ENCODE data around the gene PPP1R36.
"Not testable (repeated sequence)": the region's sequence is repeated elsewhere in the genome, so short reads cannot be mapped to it uniquely, and the experiment has no call there.

Gene PPP1R36, protein sequence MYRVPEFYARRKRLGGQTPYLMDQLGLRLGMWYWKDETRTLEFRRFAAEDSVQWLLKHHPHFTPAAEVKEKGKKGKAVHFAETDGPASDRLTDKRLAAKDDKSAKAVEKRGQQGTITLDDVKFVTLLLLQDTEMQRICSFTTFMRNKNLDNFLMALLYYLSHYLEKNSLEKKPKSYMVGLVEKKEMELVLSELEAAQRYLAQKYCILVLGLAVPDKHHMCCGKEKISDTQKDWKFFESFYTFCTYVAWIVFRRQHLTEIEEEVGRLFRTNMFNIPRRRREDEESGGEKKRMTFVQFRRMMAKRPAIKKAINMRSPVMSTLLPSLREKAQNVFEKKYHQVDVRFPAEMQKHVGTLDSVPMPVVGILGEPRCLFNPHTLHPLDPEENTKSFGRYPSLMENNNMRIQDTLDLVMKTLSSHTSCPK

DNA sequence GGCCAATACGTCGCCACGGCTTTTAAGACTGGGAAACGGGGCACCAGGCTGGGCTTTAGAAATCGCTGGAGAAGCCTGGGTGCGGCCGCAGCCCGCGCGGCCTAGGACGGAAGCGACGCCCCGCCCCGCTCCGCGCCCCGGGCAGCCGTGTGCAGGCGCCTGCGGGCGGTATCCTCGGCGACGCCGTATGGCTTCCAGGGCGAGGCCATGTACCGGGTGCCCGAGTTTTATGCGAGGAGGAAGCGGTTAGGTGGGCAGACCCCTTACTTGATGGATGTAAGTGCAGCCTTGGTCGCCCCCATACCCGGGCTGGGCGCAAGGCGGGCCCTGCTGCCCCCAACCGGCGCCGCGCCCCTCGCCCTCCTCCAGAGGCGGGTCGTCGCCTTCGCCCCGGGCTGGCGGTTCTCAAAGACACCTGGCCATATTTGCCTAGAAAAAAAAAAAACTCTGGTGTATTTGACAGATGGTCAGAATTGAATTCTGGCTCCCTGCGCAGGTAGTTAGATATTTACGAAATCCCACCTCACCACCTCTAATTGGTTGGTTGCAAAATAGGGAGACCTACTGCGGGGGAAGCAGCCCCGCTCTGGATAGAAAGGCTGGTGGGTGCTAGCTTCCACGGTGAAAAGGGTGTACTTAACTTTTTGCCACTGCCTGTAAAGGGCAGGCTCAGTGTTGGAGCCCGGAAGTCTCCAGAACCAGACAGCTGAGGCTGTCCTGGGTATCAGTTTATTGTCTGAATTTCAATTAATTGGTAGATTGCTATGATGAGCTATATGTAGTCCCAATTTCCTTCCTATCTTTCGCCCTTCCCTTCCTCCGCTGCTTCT is at the start of gene PPP1R36:
Gene PPP1R36, plus strand, starts transcription at position 171 of the 830 bp plus-strand sequence. Its CDS starts 37 bp downstream, at position 208.
- peak; percentile 26 for DNase-seq (ENCODE audit: low spot score)

DNA sequence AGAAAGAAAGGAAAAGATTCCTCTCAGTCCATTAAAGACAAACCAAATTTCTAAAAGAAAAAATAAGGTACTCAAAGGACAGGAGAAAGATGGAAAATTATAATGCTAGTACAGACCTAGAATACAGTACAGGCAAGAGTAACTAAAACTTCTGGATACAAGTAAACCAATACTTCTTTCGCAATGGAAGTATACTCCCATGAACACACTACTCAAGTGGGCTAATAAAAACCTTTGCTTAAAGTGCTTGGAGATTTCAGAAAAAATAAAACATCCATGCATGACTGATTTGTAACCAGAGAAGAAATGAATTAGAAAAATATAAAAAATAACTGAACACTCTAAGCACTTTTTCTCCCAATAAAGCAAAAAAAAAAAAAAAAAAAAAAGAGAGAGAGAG is 49.7 kb upstream of the PPP1R36 start:
- DNase-seq (ENCODE audit: low spot score), result no peak

DNA sequence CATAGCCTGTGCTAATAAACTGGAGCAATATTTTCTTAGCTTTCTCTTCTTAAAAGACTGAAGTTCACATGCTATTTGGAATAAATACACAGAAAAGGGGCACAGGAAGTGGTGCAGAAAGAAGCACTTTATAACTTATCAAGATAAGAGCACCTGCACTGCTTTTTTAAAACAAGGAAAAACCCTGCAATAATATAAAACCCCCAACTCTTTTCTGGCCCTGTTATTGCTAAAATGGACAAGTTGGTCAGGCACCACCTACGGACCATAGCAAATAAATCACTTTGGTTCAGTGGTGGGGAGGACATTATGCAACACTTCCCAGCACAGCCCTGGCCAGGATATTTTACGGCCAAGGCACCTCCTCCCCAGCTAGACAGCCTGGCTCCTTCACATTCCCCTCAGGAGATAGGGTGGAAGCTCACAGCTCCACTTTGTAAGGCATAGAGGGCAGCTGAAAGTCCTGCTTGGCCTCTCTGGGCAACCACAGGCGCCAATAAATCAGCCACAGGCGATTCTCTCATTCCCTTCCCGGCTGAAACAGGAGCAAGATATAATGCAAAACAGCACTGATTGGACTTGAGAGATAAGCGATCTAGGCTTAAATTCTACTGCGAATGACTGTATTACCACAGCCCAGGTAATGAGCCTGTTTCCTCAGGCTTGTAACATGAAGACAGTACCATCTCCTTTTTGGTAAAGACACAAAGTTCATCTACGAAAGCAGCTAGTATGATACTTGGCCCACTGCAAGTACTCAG is 48.2 kb upstream of the PPP1R36 start:
- peak; percentile 42 for DNase-seq (ENCODE audit: low spot score)

DNA sequence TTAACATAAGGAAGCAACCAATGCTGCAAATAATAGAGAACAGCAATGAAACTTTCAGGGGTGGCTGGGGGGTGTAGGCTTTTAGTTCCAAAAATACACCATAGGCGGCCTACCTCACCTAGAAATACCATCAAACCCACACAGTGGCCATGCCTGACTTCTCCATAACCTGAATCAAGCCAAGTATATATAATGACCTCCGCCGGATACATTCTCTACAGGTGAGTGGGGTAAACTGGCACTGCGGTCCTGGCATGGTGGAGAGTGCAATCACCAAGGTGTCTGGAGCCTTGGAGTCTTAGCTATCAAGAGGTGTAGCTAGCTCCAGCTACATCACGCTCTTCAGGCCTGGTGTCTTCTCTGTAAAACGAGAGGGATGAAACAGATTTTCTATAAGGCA is 47.3 kb upstream of the PPP1R36 start:
- DNase-seq (ENCODE audit: low spot score), result no peak

DNA sequence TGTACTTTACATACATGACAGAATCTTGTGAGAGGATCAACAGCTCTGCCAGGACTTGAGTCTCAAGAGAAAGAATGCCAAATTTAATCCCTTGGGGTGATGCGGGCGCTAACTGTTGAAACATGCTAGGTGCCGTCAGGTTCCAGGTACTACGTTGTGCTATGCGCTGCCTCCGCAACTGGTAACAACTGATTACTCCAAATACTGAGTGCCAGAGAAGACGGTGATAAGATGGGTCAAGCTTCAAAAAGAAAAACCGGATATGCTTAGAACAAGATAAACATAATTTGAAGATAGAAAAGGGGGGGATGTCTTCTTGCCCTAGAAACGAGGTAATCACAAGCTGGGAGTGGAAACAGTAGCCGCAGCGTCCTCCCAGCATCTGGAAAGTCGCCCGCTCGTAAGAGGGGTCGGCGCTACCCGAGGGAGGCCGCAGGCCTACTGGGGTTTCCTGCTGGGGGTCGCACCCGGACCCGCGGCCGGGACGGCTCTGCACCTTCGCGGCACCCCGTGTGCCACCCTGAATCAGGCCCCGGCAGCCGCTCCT is 46.8 kb upstream of the PPP1R36 start:
- DNase-seq (ENCODE audit: low spot score), result no peak

DNA sequence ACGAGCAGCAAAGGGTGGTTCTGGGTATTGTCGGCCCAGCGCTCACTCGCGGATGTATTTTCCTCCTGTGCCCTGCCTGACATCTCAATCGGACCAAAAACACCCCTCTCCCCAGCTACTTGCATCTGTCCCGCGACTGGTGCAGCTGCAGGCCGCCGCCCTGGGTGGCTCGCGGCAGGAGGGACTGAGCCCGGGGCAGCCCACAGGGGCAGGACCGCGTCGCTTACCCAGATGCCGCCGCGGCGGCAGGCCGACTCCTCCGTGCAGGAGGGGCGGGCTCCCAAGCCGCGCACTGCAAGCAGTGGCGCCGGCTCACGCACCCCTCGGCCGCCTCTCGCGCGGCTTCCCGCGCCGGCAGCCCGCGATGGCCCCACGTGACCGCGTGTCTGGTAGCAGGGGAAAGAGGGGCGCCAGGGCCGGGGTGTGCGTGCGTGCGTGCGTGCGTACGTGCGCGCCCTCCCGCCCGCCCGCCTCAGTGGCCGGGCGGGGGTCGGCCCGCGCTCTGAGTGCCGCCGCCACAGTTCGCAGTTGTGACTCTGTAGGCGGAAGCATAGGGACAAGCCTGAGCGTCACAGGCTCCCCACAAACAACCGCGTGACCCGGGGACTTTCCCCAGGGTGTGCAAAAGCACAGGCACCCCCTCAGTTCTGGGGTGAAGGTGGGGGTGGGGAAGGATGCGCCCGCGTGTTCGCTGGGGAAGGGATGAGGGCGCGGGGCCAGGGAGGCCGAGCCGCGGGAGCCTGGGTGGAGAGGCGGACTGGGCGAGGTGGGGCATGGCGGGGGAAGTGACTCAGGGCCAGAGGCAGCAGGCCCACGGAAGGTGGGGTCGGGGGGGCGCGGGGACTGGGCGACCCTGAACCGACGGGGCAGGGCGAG is 46.1 kb upstream of the PPP1R36 start, which contains the start of gene ZBTB25:
Gene ZBTB25, minus strand, starts transcription at position 405 of the 876 bp plus-strand sequence. CDS start 13,305 bp downstream, outside the sequence.
- peak; percentile 97 for DNase-seq (ENCODE audit: low spot score)

DNA sequence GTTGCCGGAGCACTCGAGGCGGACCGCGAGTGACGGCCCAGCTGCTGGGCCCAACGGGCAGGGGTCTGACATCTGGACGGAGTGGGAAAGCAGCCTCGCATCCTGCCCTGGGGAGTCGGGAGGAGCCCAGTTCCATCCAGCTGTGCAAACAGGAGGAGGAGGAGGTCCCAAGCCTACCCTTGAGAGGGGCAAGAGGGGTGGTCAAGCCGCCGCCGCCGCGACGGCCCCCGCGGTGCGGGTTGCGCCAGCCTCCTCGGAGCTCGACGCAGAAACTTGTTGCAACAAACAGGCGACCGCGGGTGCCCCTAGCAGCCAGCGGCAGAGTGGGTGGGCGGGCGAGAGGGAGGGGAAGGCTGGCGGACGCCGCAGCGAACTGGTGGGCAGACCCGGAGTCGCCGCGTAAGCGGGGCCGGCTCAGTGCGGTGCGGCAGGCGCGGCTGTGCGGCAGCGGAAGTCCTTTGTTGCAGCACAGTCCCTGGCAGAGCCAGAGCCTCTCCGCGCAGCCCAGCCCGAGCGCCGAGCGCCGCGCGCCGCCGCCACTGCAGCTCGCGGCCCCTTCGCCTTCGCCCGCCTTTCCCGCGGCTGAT is 45.4 kb upstream of the PPP1R36 start, which contains the start of gene ZBTB1:
Gene ZBTB1, plus strand, starts transcription at position 461 of the 587 bp plus-strand sequence. CDS start 16,735 bp downstream, outside the sequence.
- peak; percentile 83 for DNase-seq (ENCODE audit: low spot score)

DNA sequence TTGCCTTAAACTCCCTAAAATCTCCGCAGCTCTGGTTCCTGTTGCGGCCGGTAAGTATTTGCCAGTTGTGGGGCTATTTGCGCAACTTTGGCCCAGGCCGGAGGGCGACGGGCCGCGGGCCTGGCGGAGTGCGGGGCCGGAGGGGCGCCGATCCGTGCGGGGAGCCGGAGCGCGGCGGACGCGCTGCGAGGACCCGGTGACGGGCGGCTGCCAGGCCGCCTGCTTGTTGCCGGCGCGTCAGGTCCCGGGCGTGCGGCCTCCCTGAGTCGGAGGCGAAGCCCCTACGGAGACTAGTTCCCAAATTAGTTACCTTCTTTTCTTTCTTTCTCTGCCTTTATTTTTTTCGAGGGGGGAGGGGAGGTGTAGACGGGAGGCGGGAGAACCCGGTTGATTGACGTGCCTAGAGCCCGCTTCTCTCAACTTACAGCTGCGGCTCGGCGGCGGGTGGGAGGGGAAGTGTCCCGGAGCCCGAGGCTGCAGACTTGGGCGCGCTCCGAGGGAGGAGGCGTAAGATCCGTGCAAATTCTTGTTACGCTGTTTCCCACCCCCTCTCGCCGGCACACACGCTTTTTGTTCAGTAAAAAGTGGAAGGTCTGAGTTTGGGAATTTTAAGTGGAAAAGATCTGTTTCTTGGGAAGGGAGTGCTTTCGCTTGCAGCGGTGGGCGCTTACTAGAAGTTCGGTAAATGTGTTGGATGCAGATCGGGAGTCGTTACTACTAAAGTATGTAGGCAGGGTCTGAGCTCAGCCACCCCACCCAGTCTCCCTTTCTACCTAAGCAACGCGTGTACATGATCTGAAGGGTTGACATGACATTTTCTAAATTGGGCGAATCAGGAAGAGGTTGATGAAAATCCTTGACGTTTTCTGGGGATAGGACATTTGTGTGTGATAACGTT is 44.6 kb upstream of the PPP1R36 start:
- DNase-seq (ENCODE audit: low spot score), result peak; percentile 85

DNA sequence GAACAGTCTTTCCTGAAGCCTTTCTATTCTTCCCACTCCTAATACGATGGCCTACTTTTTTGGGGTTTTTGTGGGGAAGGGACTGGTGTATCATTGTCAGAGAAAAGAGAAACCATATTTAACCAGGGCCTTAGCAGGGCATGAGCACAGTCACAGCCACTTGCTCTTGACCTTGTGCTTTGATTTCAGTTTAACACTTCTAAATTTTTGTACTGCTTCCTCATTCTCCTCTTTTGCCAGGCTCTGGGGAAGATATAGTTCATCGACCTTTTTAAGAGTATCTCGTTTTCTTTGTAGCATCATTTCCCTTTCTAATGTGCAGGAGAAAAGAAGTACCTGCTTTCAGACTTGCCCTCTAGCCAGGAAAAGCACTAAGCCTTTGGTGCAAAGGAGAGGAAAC is 43.0 kb upstream of the PPP1R36 start:
- no peak for DNase-seq (ENCODE audit: low spot score)

DNA sequence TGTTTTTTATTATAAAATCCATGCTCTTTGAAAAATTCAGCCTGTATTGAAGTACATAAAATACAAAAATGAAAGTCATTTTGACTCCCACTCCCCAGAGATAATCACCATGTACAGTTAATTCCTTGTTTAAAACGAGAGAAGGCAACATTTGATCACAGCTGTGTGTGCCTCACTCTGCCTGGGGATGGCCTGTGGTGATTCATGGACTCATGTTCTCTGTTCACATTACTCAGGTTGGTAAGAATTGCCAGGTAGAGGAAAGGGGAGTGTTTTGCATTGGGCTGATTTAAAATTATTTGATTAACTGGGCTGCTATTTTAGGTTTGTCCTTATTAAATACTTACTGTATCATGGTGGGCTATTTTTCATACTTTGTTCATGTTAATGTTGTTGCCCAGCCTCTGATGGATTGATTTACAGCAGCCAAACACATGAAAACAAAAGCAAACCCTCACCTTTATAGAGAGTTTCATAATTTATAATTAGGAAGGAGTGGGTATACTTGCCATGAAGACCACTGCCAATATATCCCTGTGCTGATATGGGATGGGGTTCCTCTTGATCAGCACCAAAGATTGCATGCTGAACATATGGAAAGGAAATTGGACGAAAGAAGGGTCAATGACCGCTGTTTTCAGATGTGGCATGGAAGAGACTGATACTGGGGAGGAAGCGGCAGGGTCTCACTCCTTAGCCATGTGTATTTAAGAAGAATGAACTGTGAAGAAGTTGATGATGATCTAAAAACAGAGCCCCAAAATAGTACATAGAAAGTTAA is 42.2 kb upstream of the PPP1R36 start:
- peak; percentile 17 for DNase-seq (ENCODE audit: low spot score)

DNA sequence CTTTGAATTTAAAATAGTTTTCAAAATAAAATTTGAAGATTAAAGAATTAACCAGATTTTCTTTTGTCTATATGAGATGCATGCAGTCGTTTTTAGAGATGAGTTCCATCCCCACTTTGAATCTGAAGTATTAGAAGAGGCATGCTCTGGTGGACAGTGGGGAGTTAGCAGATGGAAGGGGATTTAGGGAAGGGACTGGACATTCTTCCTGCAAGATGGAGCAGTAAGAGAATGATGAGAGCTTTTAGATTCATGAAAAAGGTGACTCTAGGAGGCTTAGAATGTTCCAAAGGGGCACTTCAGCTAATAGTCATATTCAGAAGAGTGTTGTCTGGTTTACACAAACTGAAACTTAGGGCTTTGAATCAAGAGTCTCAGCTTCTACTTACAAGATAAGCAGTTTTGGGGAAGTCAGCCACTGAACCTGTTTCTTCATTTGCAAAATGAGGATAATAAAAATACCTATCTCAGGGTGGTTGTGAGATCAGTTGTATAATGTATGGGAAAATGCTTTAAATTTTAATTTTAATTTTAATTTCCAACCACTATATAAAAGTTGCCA is 41.5 kb upstream of the PPP1R36 start:
- no peak for DNase-seq (ENCODE audit: low spot score)

DNA sequence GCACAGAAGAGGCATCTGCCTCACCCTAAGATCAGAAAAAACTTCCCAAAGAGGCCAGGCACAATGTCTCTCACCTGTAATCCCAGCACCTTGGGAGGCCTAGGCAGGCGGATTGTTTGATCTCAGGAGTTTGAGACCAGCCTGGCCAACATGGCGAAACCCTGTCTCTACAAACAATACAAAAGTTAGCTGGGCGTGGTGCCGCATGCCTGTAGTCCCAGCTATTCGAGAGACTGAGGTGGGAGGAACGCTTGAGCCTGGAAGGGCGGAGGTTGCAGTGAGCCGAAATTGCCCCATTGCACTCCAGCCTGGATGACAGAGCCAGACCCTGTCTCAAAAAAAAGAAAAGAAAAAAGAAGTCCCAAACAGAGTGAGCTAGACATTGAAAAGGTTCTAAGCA is 40.7 kb upstream of the PPP1R36 start:
- no peak for DNase-seq (ENCODE audit: low spot score)

DNA sequence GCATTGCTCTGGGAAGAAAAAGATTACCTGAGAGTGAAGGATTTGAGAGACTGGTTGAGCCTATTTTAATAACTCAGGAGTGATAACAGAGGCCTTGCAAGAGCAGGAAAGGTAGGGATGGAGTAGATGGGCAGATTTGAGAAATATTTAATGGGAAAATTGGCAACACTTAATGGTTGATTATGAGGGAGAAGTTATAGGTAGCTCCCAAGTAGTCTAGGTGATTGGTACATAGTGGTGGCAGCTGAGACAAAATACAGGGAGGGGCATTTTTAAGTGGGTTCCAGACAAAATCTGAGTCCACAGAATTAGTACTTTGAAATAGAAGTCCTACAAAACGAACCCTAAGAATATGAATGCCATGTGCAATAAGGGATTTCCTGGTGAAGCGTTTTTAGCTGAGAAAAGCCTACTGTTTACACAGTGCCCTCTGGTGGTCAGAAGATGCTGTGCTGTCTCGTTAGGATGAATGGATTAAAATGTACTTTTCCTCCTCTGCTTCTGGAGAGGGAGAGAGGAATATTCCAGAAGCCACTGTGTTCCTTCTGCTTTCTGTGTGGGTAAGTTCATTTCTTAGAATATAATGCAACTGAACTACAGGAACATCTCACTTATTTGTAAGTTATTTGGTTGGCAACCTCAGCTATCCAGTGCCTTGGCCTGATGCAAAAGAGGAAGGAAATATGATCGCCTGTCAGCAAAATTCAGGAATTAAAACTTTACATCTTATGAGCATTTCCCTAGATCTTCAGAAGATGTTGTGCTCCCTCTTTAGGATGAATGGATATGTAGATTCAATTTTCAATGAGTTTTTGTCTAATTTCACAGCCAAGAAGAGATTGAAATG is 38.7 kb upstream of the PPP1R36 start:
- peak; percentile 71 for DNase-seq (ENCODE audit: low spot score)

DNA sequence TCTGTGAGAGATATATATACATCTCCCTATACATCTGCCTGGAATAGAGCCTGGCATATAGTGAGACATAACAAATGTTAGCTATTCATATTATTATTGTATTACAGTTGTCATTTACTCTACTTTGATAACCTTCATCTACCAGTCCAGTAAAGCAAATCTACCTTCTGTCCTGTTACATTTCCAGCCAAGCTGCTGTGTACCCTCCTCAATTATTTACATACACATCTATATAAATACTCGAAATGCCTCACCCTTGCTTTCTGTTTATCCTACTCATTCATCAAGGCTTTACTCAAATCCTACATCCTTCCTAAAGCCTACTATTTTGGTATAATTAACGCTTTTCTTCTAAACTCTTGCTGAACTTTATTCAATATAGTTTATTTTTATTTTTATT is 36.5 kb upstream of the PPP1R36 start:
- DNase-seq (ENCODE audit: low spot score), result no peak

DNA sequence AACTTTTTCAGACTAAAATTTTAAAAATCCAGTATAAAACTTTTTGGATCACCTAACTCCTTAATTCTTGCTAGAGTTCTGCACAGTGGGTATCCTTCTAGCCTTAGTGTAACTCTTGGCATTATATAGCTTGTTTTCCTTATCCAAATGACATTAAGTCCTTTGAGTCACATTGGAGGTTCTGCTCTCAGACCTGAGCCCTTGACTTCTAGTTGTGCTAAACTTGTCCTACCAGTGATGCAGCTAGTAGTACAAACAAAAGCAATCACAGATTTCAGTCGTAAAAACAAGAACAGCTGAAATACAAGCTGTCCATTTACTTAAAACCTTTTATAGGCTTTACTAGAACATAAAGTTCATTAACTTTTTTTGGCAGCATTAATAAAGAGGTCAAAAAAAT is 34.7 kb upstream of the PPP1R36 start:
- DNase-seq (ENCODE audit: low spot score), result no peak

DNA sequence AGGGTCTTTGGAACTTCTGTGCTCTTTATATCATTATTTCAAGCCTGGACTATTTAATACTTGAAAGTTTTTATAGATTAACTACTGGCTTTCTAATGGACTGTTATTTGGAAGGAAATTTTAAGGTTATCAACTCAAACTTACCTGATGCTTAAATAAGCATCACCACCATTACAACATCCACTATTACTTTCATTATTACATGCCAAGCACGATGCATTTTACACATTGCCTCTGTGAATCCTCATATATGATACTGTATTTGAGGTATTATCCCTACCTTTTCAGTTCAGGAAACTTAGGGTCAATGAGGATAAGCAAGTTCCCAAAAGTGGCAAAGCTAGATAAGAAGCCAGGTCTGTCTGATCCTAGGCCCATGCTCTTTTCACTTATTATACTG is 32.8 kb upstream of the PPP1R36 start:
- no peak for DNase-seq (ENCODE audit: low spot score)

DNA sequence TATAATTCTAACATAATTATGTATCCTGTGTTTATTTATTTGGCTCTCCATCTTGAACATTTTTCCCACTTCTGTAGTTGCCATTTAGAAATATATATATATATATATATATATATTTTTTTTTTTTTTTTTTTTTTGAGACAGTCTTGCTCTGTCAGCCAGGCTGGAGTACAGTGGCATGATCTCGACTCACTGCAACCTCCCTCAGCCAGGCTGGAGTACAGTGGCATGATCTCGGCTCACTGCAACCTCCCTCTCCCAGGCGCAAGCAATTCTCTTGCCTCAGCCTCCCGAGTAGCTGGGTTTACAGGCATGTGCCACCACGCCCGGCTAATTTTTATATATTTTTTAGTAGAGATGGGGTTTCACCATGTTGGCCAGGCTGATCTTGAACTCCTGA is 32.1 kb upstream of the PPP1R36 start:
- not testable (repeated sequence) for DNase-seq (ENCODE audit: low spot score)
